ENCODE measurements around the gene TUT7. TPM values are rescaled to one million over a fixed set of nuclear protein-coding genes. Genes with fewer than 3 reads are reported as not detected.

Gene TUT7
- total and polyA plus RNA-seq, 2 experiments from 2014 or later, result 16.5 to 18.8 TPM

DNA sequence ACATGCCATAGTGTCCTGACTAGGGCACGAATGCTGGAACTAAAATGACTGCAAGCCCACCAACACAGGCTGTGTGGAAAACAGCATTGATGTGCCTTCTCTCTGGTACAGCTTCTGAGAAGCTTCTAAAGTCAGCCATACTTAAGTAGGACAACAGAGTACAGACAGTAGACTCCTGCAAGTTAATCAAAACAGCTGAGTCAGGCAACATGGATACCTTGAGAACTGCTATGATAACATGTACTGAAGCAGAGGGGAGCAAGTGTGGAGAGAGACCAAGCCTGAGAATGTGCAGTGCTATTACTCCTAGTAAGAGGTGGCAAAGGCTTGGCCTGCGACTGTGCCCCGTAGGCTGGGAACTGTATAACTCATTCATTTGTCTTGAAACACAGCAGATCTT, 74.4 kb downstream of the TUT7 start:
- Histone ChIP-seq H3K9ac (no peak overlapping the region), H4K20me1 (ENCODE audit: insufficient read depth) (no peaks in the 10 kb centered on the region), H3K36me3 (ENCODE audit: low read depth) (no peaks in the 10 kb centered on the region; the same call in 1 of the 2 replicates), H3K27ac (no peak overlapping the region), H3K4me3 (no peak overlapping the region), H3F3A (ENCODE audit: insufficient read depth) (peaks cover 7% of the 10 kb centered on the region; the same call in 1 of the 2 replicates), H3K27me3 (replicated peaks; ENCODE audit: insufficient read depth) (no peaks in the 10 kb centered on the region), H3K79me2 (ENCODE audit: insufficient read depth) (peaks cover 70% of the 10 kb centered on the region), H3K9me3 (ENCODE audit: low read depth) (no peaks in the 10 kb centered on the region), H3K4me1 (ENCODE audit: insufficient read depth) (peaks cover 10% of the 10 kb centered on the region; the same call in 1 of the 2 replicates), H2AFZ (no peak overlapping the region), H3K4me2 (ENCODE audit: unreplicated experiment) (no peak overlapping the region), H3K9me2 (ENCODE audit: insufficient read depth) (no peaks in the 10 kb centered on the region)
- TF ChIP-seq EZH2 (IDR thresholded peaks at IDR 0.05; ENCODE audit: insufficient read depth, poor library complexity, severe bottlenecking), result no peak
- TF ChIP-seq EZH2phosphoT487 (IDR thresholded peaks at IDR 0.05; ENCODE audit: insufficient read depth, low read depth), result no peak
- no peak for DNase-seq
- 95 to 97% methylated on average over 3 of the region's 3 CpGs for WGBS, 2 experiments (ENCODE audit: low coverage in 1 of 2, low lambda C conversion rate in 2 of 2, missing lambda C conversion rate in 2 of 2)
- in situ Hi-C loops (cut with MboI), result no loop called here

- Histone ChIP-seq H3K4me1 (ENCODE audit: insufficient read depth) (peaks cover 6% of the 10 kb centered on the region; the same call in 1 of the 2 replicates), H3K27me3 (replicated peaks; ENCODE audit: insufficient read depth) (no peaks in the 10 kb centered on the region), H3K4me3 (no peak overlapping the region), H2AFZ (no peak overlapping the region), H3K79me2 (ENCODE audit: insufficient read depth) (peaks cover 97% of the 10 kb centered on the region), H3K4me2 (ENCODE audit: unreplicated experiment) (no peak overlapping the region), H3K9me2 (ENCODE audit: insufficient read depth) (no peaks in the 10 kb centered on the region), H3F3A (ENCODE audit: insufficient read depth) (no peaks in the 10 kb centered on the region), H3K9me3 (ENCODE audit: low read depth) (no peaks in the 10 kb centered on the region), H3K9ac (no peak overlapping the region), H3K36me3 (ENCODE audit: low read depth) (peaks cover 6% of the 10 kb centered on the region), H4K20me1 (ENCODE audit: insufficient read depth) (no peaks in the 10 kb centered on the region), H3K27ac (no peak overlapping the region)
- no peak for DNase-seq
- in situ Hi-C loops (cut with MboI), result no loop called here
- WGBS, 2 experiments (ENCODE audit: low coverage in 1 of 2, low lambda C conversion rate in 2 of 2, missing lambda C conversion rate in 2 of 2), result 40 to 49% methylated on average over 1 of the region's 1 CpG
- TF ChIP-seq EZH2phosphoT487 (IDR thresholded peaks at IDR 0.05; ENCODE audit: insufficient read depth, low read depth) (no peak), EZH2 (IDR thresholded peaks at IDR 0.05; ENCODE audit: insufficient read depth, poor library complexity, severe bottlenecking) (no peak)
Observed at GRCh38 chr9:86277072-86277471, 77.1 kb downstream of the TUT7 start.

DNA sequence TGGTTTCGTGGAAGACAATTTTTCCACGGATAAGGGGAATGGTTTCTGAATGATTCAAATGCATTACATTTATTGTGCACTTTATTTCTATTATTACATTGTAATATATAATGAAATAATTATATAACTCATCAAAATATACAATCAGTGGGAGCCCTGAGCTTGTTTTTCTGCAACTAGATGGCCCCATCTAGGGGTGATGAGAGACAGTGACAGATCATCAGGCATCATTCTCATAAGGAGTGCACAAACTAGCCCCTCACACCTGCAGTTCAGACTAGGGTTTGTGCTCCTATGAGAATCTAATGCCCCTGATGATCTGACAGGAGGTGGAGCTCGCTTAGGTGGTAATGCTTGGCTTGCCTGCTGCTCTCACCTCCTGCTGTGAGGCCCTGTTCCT, 78.2 kb downstream of the TUT7 start:
- H3K4me2 ChIP-seq (ENCODE audit: unreplicated experiment), result no peak overlapping the region
- no peaks in the 10 kb centered on the region for H3K27me3 ChIP-seq (replicated peaks; ENCODE audit: insufficient read depth)
- H3K36me3 ChIP-seq (ENCODE audit: low read depth), result peaks cover 17% of the 10 kb centered on the region
- H3K4me3 ChIP-seq, result no peak overlapping the region
- H3K79me2 ChIP-seq (ENCODE audit: insufficient read depth), result peaks cover 100% of the 10 kb centered on the region
- no peak overlapping the region for H3K9ac ChIP-seq
- WGBS, 2 experiments (ENCODE audit: low coverage in 1 of 2, low lambda C conversion rate in 2 of 2, missing lambda C conversion rate in 2 of 2), result 81 to 84% methylated on average over 3 of the region's 3 CpGs
- peak; percentile 17 for DNase-seq
- no peak overlapping the region for H2AFZ ChIP-seq
- TF ChIP-seq EZH2phosphoT487 (IDR thresholded peaks at IDR 0.05; ENCODE audit: insufficient read depth, low read depth) (no peak), EZH2 (IDR thresholded peaks at IDR 0.05; ENCODE audit: insufficient read depth, poor library complexity, severe bottlenecking) (no peak)
- H3K4me1 ChIP-seq (ENCODE audit: insufficient read depth), result peaks cover 5% of the 10 kb centered on the region; the same call in 1 of the 2 replicates
- no peaks in the 10 kb centered on the region for H4K20me1 ChIP-seq (ENCODE audit: insufficient read depth)
- no peak overlapping the region for H3K27ac ChIP-seq
- in situ Hi-C loops (cut with MboI), result no loop called here
- no peaks in the 10 kb centered on the region for H3K9me2 ChIP-seq (ENCODE audit: insufficient read depth)
- H3K9me3 ChIP-seq (ENCODE audit: low read depth), result no peaks in the 10 kb centered on the region
- H3F3A ChIP-seq (ENCODE audit: insufficient read depth), result no peaks in the 10 kb centered on the region

GRCh38 chr9:86274821-86275643, 79.2 kb downstream of the TUT7 start:
- WGBS, 2 experiments (ENCODE audit: low coverage in 1 of 2, low lambda C conversion rate in 2 of 2, missing lambda C conversion rate in 2 of 2), result 61 to 64% methylated on average over 7 of the region's 7 CpGs
- Histone ChIP-seq H3K27ac (no peak overlapping the region), H2AFZ (no peak overlapping the region), H4K20me1 (ENCODE audit: insufficient read depth) (no peaks in the 10 kb centered on the region), H3K9me3 (ENCODE audit: low read depth) (no peaks in the 10 kb centered on the region), H3K4me2 (ENCODE audit: unreplicated experiment) (no peak overlapping the region), H3K79me2 (ENCODE audit: insufficient read depth) (peaks cover 91% of the 10 kb centered on the region), H3K9me2 (ENCODE audit: insufficient read depth) (no peaks in the 10 kb centered on the region), H3K27me3 (replicated peaks; ENCODE audit: insufficient read depth) (no peaks in the 10 kb centered on the region), H3K9ac (no peak overlapping the region), H3K36me3 (ENCODE audit: low read depth) (peaks cover 17% of the 10 kb centered on the region), H3F3A (ENCODE audit: insufficient read depth) (no peaks in the 10 kb centered on the region), H3K4me1 (ENCODE audit: insufficient read depth) (no peaks in the 10 kb centered on the region), H3K4me3 (no peak overlapping the region)
- TF ChIP-seq EZH2 (IDR thresholded peaks at IDR 0.05; ENCODE audit: insufficient read depth, poor library complexity, severe bottlenecking) (no peak), EZH2phosphoT487 (IDR thresholded peaks at IDR 0.05; ENCODE audit: insufficient read depth, low read depth) (no peak)
- in situ Hi-C loops (cut with MboI), result no loop called here
- DNase-seq, result no peak
